K562 (cell line): ENCODE results near the gene DNAJC2. TPM values are rescaled to one million over a fixed set of nuclear protein-coding genes. Genes with fewer than 3 reads are reported as not detected.
A peak's percentile ranks its signal among the peaks of the same experiment; 100 is the strongest.

ENCODE experiments used
- ATAC-seq: fragments of 200-7000 bp; cut with Tn5 transposase; 3 replicates; pipeline ENCODE4 v1.9.1; 2020; ENCODE audit warnings: moderate library complexity
- BruUV-seq: library from RNA; stranded (reverse); fragments of 400-500 nt; replicated peaks from 2 replicates; lab custom pipeline; 2021; lab: Mats Ljungman, UMichigan
- CTCF ChIA-PET: fragments of 300-600 bp; formaldehyde crosslinking; extraction: SDS; loops from one replicate; lab custom pipeline; 2021; ENCODE audit warnings: low intra/inter-chr PET ratio; lab: Yijun Ruan, JAX
- POLR2A ChIA-PET: fragments of 300-600, 350-650 bp; sonication (Branson Sonifier 250); formaldehyde crosslinking; extraction: SDS; loops from one replicate; lab custom pipeline; 2021; ENCODE audit warnings: antibody characterized with exemption, inconsistent platforms; lab: Yijun Ruan, JAX
- DNase-seq, 4 experiments: peaks; one replicate each; pipeline versions ENCODE4 v3.0.0 to v3.0.0-alpha.2; 2011 to 2018; ENCODE audit warnings: low spot score in 3 of 4, mixed read lengths in 3 of 4; ENCODE audit errors: extremely low read depth in 1 of 4
- FAIRE-seq: peaks from 2 replicates; lab custom pipeline; 2011; peaks lifted over from hg19 to GRCh38; lab: Jason Lieb, UNC
- H2AFZ ChIP-seq: 2 replicates; pipeline ENCODE4 v1.6.0; 2011; ENCODE audit warnings: low read depth, low read length, control low read depth, inconsistent platforms
- H3K27ac ChIP-seq: fragments of 200-600 bp; 3 replicates; pipeline ENCODE4 v1.8.0; 2011; ENCODE audit warnings: low read depth, mild to moderate bottlenecking, control low read depth, inconsistent platforms, low read length, moderate library complexity, mixed read lengths; ENCODE audit errors: extremely low read depth
- H3K27me3 ChIP-seq, 2 experiments: fragments of 300-600 bp in 1 of 2; 2 replicates in 1 of 2; 3 replicates in 1 of 2; pipeline versions ENCODE4 v1.6.0 to v1.8.0; 2011; ENCODE audit warnings: inconsistent platforms in 2 of 2, low read length in 2 of 2, mild to moderate bottlenecking in 1 of 2, mixed read lengths in 1 of 2, moderate library complexity in 1 of 2; ENCODE audit not compliant: control insufficient read depth in 2 of 2, insufficient read depth in 2 of 2
- H3K36me3 ChIP-seq: fragments of 300-600 bp; 3 replicates; pipeline ENCODE4 v1.8.0; 2011; ENCODE audit warnings: mild to moderate bottlenecking, low read length, inconsistent platforms; ENCODE audit not compliant: control insufficient read depth, insufficient read depth
- H3K4me1 ChIP-seq, 2 experiments: fragments of 200-600 bp in 1 of 2; replicated peaks in 1 of 2; 2 replicates in 1 of 2; 3 replicates in 1 of 2; pipeline versions ENCODE4 v1.5.1 to v1.8.0; 2011; ENCODE audit warnings: inconsistent platforms in 2 of 2, low read length in 2 of 2, mild to moderate bottlenecking in 1 of 2, mixed read lengths in 1 of 2, moderate library complexity in 1 of 2; ENCODE audit not compliant: control insufficient read depth in 2 of 2, insufficient read depth in 2 of 2
- H3K4me2 ChIP-seq: 2 replicates; pipeline ENCODE4 v1.6.1; 2011; ENCODE audit warnings: low read length, control low read depth, inconsistent platforms, mixed read lengths; ENCODE audit not compliant: insufficient read depth
- H3K4me3 ChIP-seq: fragments of 200-600 bp; sonication (generic), shearing (Covaris generic); 2 replicates; pipeline ENCODE4 v1.5.1; 2016; ENCODE audit warnings: control low read depth, inconsistent platforms
- H3K79me2 ChIP-seq: fragments of 200-600 bp; 3 replicates; pipeline ENCODE4 v1.8.0; 2011; ENCODE audit warnings: low read length, inconsistent platforms; ENCODE audit not compliant: control insufficient read depth, insufficient read depth
- H3K9ac ChIP-seq, 2 experiments: 2 replicates each; pipeline versions ENCODE4 v1.6.0 to v1.6.1; 2011; ENCODE audit warnings: low read depth in 2 of 2, low read length in 2 of 2, control low read depth in 1 of 2, inconsistent platforms in 1 of 2, mild to moderate bottlenecking in 1 of 2, mixed read lengths in 1 of 2; ENCODE audit not compliant: insufficient read depth in 1 of 2
- H3K9me1 ChIP-seq: one replicate; pipeline ENCODE4 v1.6.0; 2011; ENCODE audit warnings: inconsistent platforms, mild to moderate bottlenecking, low read length, moderate library complexity; ENCODE audit not compliant: control insufficient read depth, insufficient read depth
- H3K9me3 ChIP-seq: replicated peaks from 2 replicates; pipeline ENCODE4 v1.5.1; 2011; ENCODE audit warnings: low read depth, low read length, inconsistent platforms; ENCODE audit not compliant: control insufficient read depth, insufficient read depth
- H4K20me1 ChIP-seq: replicated peaks from 2 replicates; pipeline ENCODE4 v1.6.1; 2011; ENCODE audit warnings: low read length, inconsistent platforms, mixed read lengths; ENCODE audit not compliant: control insufficient read depth, insufficient read depth
- ARID3B ChIP-seq: fragments of 250-450 bp; sonication (Bioruptor Pico); IDR thresholded peaks from 2 replicates; pipeline ENCODE4 v1.4.0; 2020; ENCODE audit warnings: borderline replicate concordance
- BRF2 ChIP-seq: IDR thresholded peaks from 3 replicates; pipeline ENCODE4 v1.6.1; 2011; ENCODE audit warnings: borderline replicate concordance, mild to moderate bottlenecking; ENCODE audit not compliant: insufficient read length, insufficient read depth
- DDX20 ChIP-seq: fragments of 450-650 bp; IDR thresholded peaks from 2 replicates; pipeline ENCODE4 v1.6.1; 2016; ENCODE audit warnings: missing genetic modification characterization, low read depth, mild to moderate bottlenecking, missing compliant biosample characterization, moderate library complexity
- DLX4 ChIP-seq: fragments of 250-450 bp; sonication (Bioruptor Pico); IDR thresholded peaks from 2 replicates; pipeline ENCODE4 v1.6.1; 2021; ENCODE audit warnings: mild to moderate bottlenecking
- FOSL1 ChIP-seq: fragments of 200-800 bp; sonication (Bioruptor generic); conservative IDR thresholded peaks from 2 replicates; pipeline ENCODE4 v1.6.1; 2016; ENCODE audit warnings: missing genetic modification characterization, missing compliant biosample characterization
- GATA2 ChIP-seq: sonication (generic); formaldehyde crosslinking; IDR thresholded peaks from 2 replicates; pipeline ENCODE4 v1.4.0; 2020; ENCODE audit warnings: mild to moderate bottlenecking, missing genetic modification reagents
- JUND ChIP-seq, 2 experiments: IDR thresholded peaks; 2 replicates in 1 of 2; 3 replicates in 1 of 2; pipeline ENCODE4 v1.6.1; 2011; ENCODE audit warnings: borderline replicate concordance in 2 of 2, low read depth in 2 of 2, low read length in 2 of 2, improper control_type of control experiment in 1 of 2, missing biosample characterization in 1 of 2, missing genetic modification characterization in 1 of 2, missing genetic modification reagents in 1 of 2
- KLF6 ChIP-seq: fragments of 250-450 bp; sonication (Bioruptor Pico); IDR thresholded peaks from 2 replicates; pipeline ENCODE4 v1.4.0; 2020; ENCODE audit warnings: mild to moderate bottlenecking, moderate library complexity, borderline replicate concordance
- MLX ChIP-seq, 2 experiments: fragments of 450-650 bp in 1 of 2; sonication (generic) in 1 of 2; formaldehyde crosslinking; conservative IDR thresholded peaks; 2 replicates each; pipeline versions ENCODE4 v1.4.0 to v1.8.1; 2020 to 2022; ENCODE audit warnings: mild to moderate bottlenecking in 1 of 2, missing genetic modification reagents in 1 of 2
- SMARCE1 ChIP-seq: fragments of 450-650 bp; IDR thresholded peaks from 2 replicates; pipeline ENCODE4 v1.7.1; 2016; ENCODE audit warnings: mild to moderate bottlenecking
- THRB ChIP-seq: fragments of 450-650 bp; formaldehyde crosslinking; conservative IDR thresholded peaks from 2 replicates; pipeline ENCODE4 v1.4.0; 2022; ENCODE audit warnings: mild to moderate bottlenecking, missing genetic modification characterization
- ZNF124 ChIP-seq: sonication (generic); formaldehyde crosslinking; IDR thresholded peaks from 2 replicates; pipeline ENCODE4 v1.8.1; 2022; ENCODE audit warnings: missing genetic modification reagents
- ZNF41 ChIP-seq: fragments of 250-450 bp; sonication (Bioruptor Pico); conservative IDR thresholded peaks from 2 replicates; pipeline ENCODE4 v1.4.0; 2020; ENCODE audit warnings: mild to moderate bottlenecking
- WGBS: fragments of 100-300 bp; shearing (Covaris generic); methylation state at CpG from one replicate; pipeline ENCODE4 v1.1.6; 2016; ENCODE audit warnings: low coverage, mixed read lengths; ENCODE audit not compliant: insufficient coverage; ENCODE audit errors: missing lambda C conversion rate; 5-methylcytosine and 5-hydroxymethylcytosine counted together
- in situ Hi-C: fragments of 300-500 bp; cut with MboI; formaldehyde crosslinking; loops from 4 replicates; pipeline ENCODE4 v1.15.0; 2018; ENCODE audit warnings: inconsistent platforms, mixed read lengths
- intact Hi-C: fragments of 100-400 bp; cut with micrococcal nuclease; formaldehyde crosslinking; loops from 2 replicates; pipeline ENCODE4 v1.14.2; 2022
- polyA plus RNA-seq, 8 experiments: library from polyadenylated mRNA; depleted of rRNA in 4 of 8; stranded (reverse) in 5 of 8; unstranded in 3 of 8; fragments of >200 nt; fragmentation: Nextera tagmentation in 2 of 8; fragmentation: Illumina TruSeq in 1 of 8; extraction: Ambion mirVana in 2 of 8; extraction: Trizol in 1 of 8; gene quantifications; 2 replicates each; pipeline versions ENCODE4 v1.2.1 to v1.2.3, GENCODE V29; 2011 to 2014; ENCODE audit warnings: inconsistent platforms in 1 of 8, missing spikeins in 1 of 8
- total RNA-seq, 7 experiments: library from RNA; depleted of rRNA in 6 of 7; stranded (reverse); fragments of >200 nt in 6 of 7; fragmentation: Illumina TruSeq in 2 of 7; extraction: Trizol in 2 of 7; gene quantifications; 2 replicates each; pipeline versions ENCODE4 v1.2.1 to v1.2.3, GENCODE V29; 2011 to 2021; ENCODE audit warnings: low replicate concordance in 1 of 7

DNAJC2 gene
- total and polyA plus RNA-seq, 9 of the 15 experiments (the other 6 are each of a cell fraction or from before 2014, with no cell fraction given) = 40.2 to 157 (median 92.1) TPM

GRCh38 chr7:103296901-103297836, 47.4 kb downstream of the DNAJC2 start, which contains the start of gene PMPCB:
Gene PMPCB (plus strand): TSS chr7:103297435. CDS start chr7:103297460, 25 bp downstream.
- intact Hi-C loops (loop anchor here (1.0 to 5.0 kb wide), 2 partner anchors 50 to 110 kb away; partner anchors contain the start of gene PSMC2), in situ Hi-C loops (loop anchor here (5.0 kb wide), 1 partner anchor 110 kb away; no protein-coding TSS in a partner anchor)
- Histone ChIP-seq H3K4me3 (peak within 1 kb of the TSS; percentile 69), H3K79me2 (peaks cover 24% of the 10 kb centered on the region), H3K4me1 (peaks cover 3 to 6% of the 10 kb centered on the region in 2 experiments; a peak in 4 of 5 replicates), H3K27me3 (no peaks in the 10 kb centered on the region), H3K9me3 (no peaks in the 10 kb centered on the region), H3K36me3 (peaks cover 35% of the 10 kb centered on the region), H4K20me1 (no peaks in the 10 kb centered on the region), H3K9ac (peak within 1 kb of the TSS; percentile 75 to 96), H2AFZ (peak within 1 kb of the TSS; percentile 63), H3K4me2 (peak within 1 kb of the TSS; percentile 83), H3K27ac (peak within 1 kb of the TSS; percentile 80), H3K9me1 (no peaks in the 10 kb centered on the region)
- DNase-seq (peak; percentile 95 to 97 (median 96)), ATAC-seq (peak; percentile 93), FAIRE-seq (peak; percentile 97)
- CTCF ChIA-PET = interaction anchor here (0.6 to 1.8 kb wide), 5 partner anchors 48 to 862 kb away, joined by 3 to 18 read pairs (median 3); partner anchors contain the start of gene DNAJC2
- POLR2A ChIA-PET = interaction anchor here (0.6 kb wide), 1 partner anchor 109 kb away, joined by 4 read pairs; no protein-coding TSS in a partner anchor
- BruUV-seq = no TSS peak
- 1% methylated on average over 52 of the region's 52 CpGs for WGBS
- TF ChIP-seq THRB (peak; percentile 62; the same call in 1 of the 2 replicates), SMARCE1 (0 out of 2 replicates have a peak, but pooled peaks have one; percentile 31), ARID3B (CRISPR knock-in tag) (no peak), KLF6 (CRISPR knock-in tag) (no peak), ZNF124 (no peak), BRF2 (no peak), GATA2 (CRISPR knock-in tag) (no peak), JUND (IDR thresholded peaks at IDR 0.05; ENCODE audit: borderline replicate concordance, low read depth, low read length) (peak; percentile 78), JUND (tag; IDR thresholded peaks at IDR 0.05; ENCODE audit: borderline replicate concordance, low read depth, low read length) (no peak; the same call in 2 of the 3 replicates), DLX4 (CRISPR knock-in tag) (no peak), ZNF41 (CRISPR knock-in tag) (no peak), DDX20 (tag) (no peak), FOSL1 (tag) (0 out of 2 replicates have a peak, but pooled peaks have one; percentile 22), MLX (CRISPR knock-in tag; conservative IDR thresholded peaks at IDR 0.05) (no peak; a peak in 1 of 4 replicates)
